NT2/D1 (cell line): ENCODE measurements around the gene MROH2A.

Source experiments
- DNase-seq: peaks from one replicate; pipeline ENCODE4 v3.0.0-alpha.2; 2011; ENCODE audit warnings: low read depth, low spot score
- H3K27me3 ChIP-seq: 2 replicates; pipeline ENCODE4 v1.6.0; 2011; ENCODE audit warnings: mild to moderate bottlenecking; ENCODE audit not compliant: insufficient read length, insufficient read depth
- H3K36me3 ChIP-seq: 2 replicates; pipeline ENCODE4 v1.6.1; 2011; ENCODE audit warnings: mild to moderate bottlenecking, low read length, mixed read lengths; ENCODE audit not compliant: insufficient read depth, insufficient read length
- H3K4me1 ChIP-seq: 2 replicates; pipeline ENCODE4 v1.5.1; 2011; ENCODE audit not compliant: insufficient read depth, insufficient read length
- H3K4me3 ChIP-seq: 2 replicates; pipeline ENCODE4 v1.5.1; 2011; ENCODE audit warnings: low read depth; ENCODE audit not compliant: insufficient read length
- H3K9ac ChIP-seq: 2 replicates; pipeline ENCODE4 v1.6.0; 2011; ENCODE audit warnings: low read depth; ENCODE audit not compliant: insufficient read length
- H3K9me3 ChIP-seq: 2 replicates; pipeline ENCODE4 v1.5.1; 2011; ENCODE audit warnings: mild to moderate bottlenecking, low read length; ENCODE audit not compliant: insufficient read depth
- SUZ12 ChIP-seq: IDR thresholded peaks from 2 replicates; pipeline ENCODE4 v1.6.1; 2011; ENCODE audit not compliant: insufficient read length, insufficient read depth; ENCODE audit errors: extremely low read depth
- YY1 ChIP-seq: IDR thresholded peaks from 2 replicates; pipeline ENCODE4 v1.6.1; 2011; ENCODE audit not compliant: insufficient read length, insufficient read depth
- ZNF274 ChIP-seq: IDR thresholded peaks from 2 replicates; pipeline ENCODE4 v1.6.1; 2011; ENCODE audit warnings: mild to moderate bottlenecking, low read depth, low read length

The MROH2A gene

GRCh38 chr2:233816771-233817170, 38.6 kb downstream of the MROH2A start:
- no peaks in the 10 kb centered on the region for H3K9me3 ChIP-seq
- H3K36me3 ChIP-seq, result no peaks in the 10 kb centered on the region
- H3K4me3 ChIP-seq, result no peak overlapping the region
- peaks cover 2% of the 10 kb centered on the region for H3K27me3 ChIP-seq
- H3K9ac ChIP-seq, result no peak overlapping the region
- TF ChIP-seq ZNF274, result no peak
- TF ChIP-seq YY1, result no peak
- TF ChIP-seq SUZ12, result no peak
- DNase-seq, result no peak
- no peaks in the 10 kb centered on the region for H3K4me1 ChIP-seq

DNA sequence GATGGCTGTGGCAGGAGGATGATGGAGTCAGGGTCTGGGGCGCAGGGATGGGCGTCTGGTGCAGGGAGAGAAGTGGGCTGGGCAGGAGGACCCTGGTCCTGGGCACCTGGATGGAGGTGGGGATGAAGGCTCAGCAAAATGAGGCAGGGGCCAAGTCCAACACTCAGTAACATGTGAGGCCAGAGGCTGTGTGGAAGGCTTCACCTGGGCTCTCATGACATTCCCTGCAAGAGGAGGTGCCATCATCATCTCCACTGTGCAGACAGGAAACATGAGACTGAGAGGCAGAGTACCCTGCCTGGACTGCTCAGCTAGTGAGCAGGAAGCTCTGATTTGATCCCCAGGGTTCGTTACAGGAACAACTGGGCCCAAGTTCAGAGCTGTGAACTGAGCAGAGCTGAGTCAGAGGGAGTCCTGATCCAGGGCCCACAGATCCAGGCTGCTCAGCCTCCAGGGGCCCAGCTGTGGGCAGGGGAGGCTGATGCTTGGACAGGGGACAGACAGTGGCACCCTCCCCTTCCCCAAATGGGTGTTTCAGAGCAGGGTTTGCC, 39.3 kb downstream of the MROH2A start:
- no peak overlapping the region for H3K4me3 ChIP-seq
- peaks cover 2% of the 10 kb centered on the region for H3K27me3 ChIP-seq

DNA sequence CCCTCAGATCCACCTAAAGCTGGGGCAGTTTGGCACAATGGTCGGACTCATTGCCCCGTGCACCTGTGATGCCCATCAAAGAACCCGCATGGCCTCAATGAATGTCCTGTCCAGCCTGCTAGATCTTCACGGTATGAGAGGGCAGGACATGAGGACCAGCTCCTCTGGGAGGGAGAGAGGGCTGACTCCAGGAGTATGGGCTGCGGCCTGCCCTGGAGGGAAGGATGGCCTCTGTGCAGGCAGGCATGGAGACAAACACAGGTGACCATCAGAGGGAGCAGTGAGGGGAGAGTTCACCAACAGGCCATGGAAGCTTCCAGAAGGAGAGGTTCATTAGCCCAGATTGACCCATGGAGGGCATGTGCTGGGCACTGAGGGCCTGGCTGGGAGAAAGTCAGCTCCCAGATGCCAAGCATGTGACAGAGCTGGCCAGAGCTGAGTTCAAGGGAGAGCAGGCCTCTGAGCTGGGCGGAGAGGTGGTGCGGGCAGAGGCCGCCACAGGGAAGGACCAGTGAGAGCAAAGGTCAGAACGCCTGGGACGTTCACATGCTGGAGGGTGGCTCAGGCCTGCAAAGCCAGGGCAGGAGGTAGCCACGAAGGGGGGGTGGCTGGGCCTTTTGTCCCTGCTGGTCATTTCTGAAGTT, 40.0 kb downstream of the MROH2A start:
- Histone ChIP-seq H3K4me1 (peaks cover 7% of the 10 kb centered on the region), H3K27me3 (peaks cover 2% of the 10 kb centered on the region), H3K9ac (no peak overlapping the region), H3K4me3 (no peak overlapping the region), H3K36me3 (no peaks in the 10 kb centered on the region), H3K9me3 (no peaks in the 10 kb centered on the region)
- DNase-seq, result no peak
- TF ChIP-seq ZNF274 (no peak), YY1 (no peak), SUZ12 (no peak)

More for the DNA sequence above, 39.3 kb downstream of the MROH2A start:
- TF ChIP-seq YY1 (no peak), ZNF274 (no peak), SUZ12 (no peak)
- Histone ChIP-seq H3K4me1 (peaks cover 1% of the 10 kb centered on the region), H3K9me3 (no peaks in the 10 kb centered on the region), H3K9ac (no peak overlapping the region), H3K36me3 (no peaks in the 10 kb centered on the region)
- no peak for DNase-seq

DNA sequence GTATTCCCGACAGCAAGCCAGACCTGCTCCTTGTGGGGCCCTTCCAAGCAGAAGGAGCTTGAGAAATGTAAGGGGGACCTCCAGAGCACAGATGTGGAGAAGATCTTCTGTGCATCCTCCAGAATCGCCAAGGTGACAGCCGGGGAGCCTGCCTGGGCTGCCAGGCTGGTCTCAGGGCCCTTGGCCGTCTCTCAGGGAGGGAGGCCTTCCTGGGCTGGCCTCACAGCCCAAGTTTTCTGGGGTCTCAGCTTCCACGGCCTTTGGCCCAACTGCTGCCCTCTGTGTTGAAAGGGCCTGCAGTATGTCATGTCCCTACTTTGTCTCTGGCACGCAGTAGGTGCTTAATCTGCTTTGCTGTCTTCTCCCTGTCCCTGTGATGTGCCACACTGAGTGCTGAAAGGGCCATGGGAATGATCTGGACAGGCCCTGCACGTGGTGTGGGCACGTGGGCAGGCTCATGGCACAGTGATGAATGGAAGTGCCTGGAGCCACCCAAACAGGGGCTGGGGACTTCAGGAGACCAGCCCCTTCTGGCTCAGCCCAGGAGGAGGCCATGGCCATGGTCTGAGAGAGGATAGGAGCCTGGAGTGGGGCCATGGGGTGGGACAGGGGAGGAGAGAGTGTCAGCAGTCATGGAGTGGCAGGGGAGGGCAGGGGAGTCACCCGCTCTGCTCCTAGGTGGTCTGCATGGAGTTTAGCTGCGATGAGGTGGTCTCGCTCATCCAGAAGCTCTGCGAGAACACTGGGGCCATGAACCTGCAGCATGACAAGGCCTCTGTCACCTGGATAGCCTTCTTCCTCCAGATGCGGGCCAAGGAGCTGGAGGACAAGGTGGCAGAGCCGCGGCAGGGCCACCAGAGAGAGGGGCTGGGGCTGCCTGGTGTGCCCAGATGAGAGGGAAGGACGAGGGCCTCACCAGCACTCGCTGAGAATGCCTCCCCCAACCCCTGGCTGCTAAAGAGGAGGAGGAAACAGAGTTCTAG, 40.8 kb downstream of the MROH2A start:
- TF ChIP-seq YY1 (no peak), SUZ12 (no peak), ZNF274 (no peak)
- no peaks in the 10 kb centered on the region for H3K9me3 ChIP-seq
- H3K4me1 ChIP-seq, result peaks cover 7% of the 10 kb centered on the region
- no peak overlapping the region for H3K4me3 ChIP-seq
- no peak for DNase-seq
- peaks cover 2% of the 10 kb centered on the region for H3K27me3 ChIP-seq
- no peaks in the 10 kb centered on the region for H3K36me3 ChIP-seq
- H3K9ac ChIP-seq, result no peak overlapping the region

GRCh38 chr2:233819884-233820773, 42.0 kb downstream of the MROH2A start:
- Histone ChIP-seq H3K4me3 (no peak overlapping the region), H3K36me3 (no peaks in the 10 kb centered on the region), H3K4me1 (peaks cover 7% of the 10 kb centered on the region), H3K9me3 (no peaks in the 10 kb centered on the region), H3K27me3 (peaks cover 2% of the 10 kb centered on the region), H3K9ac (no peak overlapping the region)
- DNase-seq, result no peak
- TF ChIP-seq SUZ12 (no peak), ZNF274 (no peak), YY1 (no peak)

- Histone ChIP-seq H3K27me3 (peaks cover 2% of the 10 kb centered on the region), H3K36me3 (no peaks in the 10 kb centered on the region), H3K4me1 (peaks cover 7% of the 10 kb centered on the region), H3K9ac (no peak overlapping the region), H3K9me3 (no peaks in the 10 kb centered on the region), H3K4me3 (no peak overlapping the region)
- DNase-seq, result no peak
- TF ChIP-seq SUZ12, result no peak
- TF ChIP-seq YY1, result no peak
- TF ChIP-seq ZNF274, result no peak
Measured at GRCh38 chr2:233820774-233821105, 42.6 kb downstream of the MROH2A start.
